CD14-positive monocyte (primary cell): ENCODE results near the gene NRF1. TPM values are rescaled to one million over a fixed set of nuclear protein-coding genes. Genes with fewer than 3 reads are reported as not detected.

ENCODE experiments used
- DNase-seq, 3 donors: peaks; one replicate each; pipeline ENCODE4 v3.0.0-alpha.2; 2011 to 2022
- H2AFZ ChIP-seq: 2 replicates; pipeline ENCODE4 v1.6.0; 2012; ENCODE audit warnings: mild to moderate bottlenecking, low read depth, low read length, inconsistent platforms; ENCODE audit not compliant: insufficient read depth, poor library complexity, severe bottlenecking
- H3K27ac ChIP-seq, 2 donors: 1 replicate in 1 of 2; 2 replicates in 1 of 2; pipeline ENCODE4 v1.5.1; 2012 to 2013; ENCODE audit warnings: low read length in 2 of 2, control low read depth in 1 of 2, inconsistent platforms in 1 of 2, low read depth in 1 of 2, mild to moderate bottlenecking in 1 of 2
- H3K27me3 ChIP-seq, 2 donors: one replicate each; pipeline versions ENCODE4 v1.6.0 to v1.6.1; 2011 to 2013; ENCODE audit warnings: low read length in 2 of 2; ENCODE audit not compliant: control insufficient read depth in 2 of 2, insufficient read depth in 2 of 2
- H3K36me3 ChIP-seq, 2 donors: replicated peaks in 1 of 2; 1 replicate in 1 of 2; 2 replicates in 1 of 2; pipeline versions ENCODE4 v1.5.1 to v1.6.1; 2012 to 2013; ENCODE audit warnings: low read length in 2 of 2, control low read depth in 1 of 2, inconsistent platforms in 1 of 2, mild to moderate bottlenecking in 1 of 2; ENCODE audit not compliant: insufficient read depth in 2 of 2, control insufficient read depth in 1 of 2
- H3K4me1 ChIP-seq, 2 donors: 1 replicate in 1 of 2; 2 replicates in 1 of 2; pipeline versions ENCODE4 v1.5.1 to v1.6.1; 2012 to 2013; ENCODE audit warnings: low read length in 2 of 2, control low read depth in 1 of 2, inconsistent platforms in 1 of 2, mild to moderate bottlenecking in 1 of 2, moderate library complexity in 1 of 2; ENCODE audit not compliant: insufficient read depth in 2 of 2, control insufficient read depth in 1 of 2
- H3K4me2 ChIP-seq: replicated peaks from 2 replicates; pipeline ENCODE3; 2012; ENCODE audit warnings: low read length, moderate library complexity, mild to moderate bottlenecking; ENCODE audit not compliant: poor library complexity, severe bottlenecking; ENCODE audit errors: extremely low read depth
- H3K4me3 ChIP-seq, 3 experiments: fragments of 200-600 bp in 1 of 3; sonication (generic) in 1 of 3; replicated peaks in 1 of 3; 1 replicate in 2 of 3; 2 replicates in 1 of 3; pipeline ENCODE4 v1.5.1; 2011 to 2013; ENCODE audit warnings: low read length in 3 of 3, mild to moderate bottlenecking in 3 of 3, control low read depth in 2 of 3, low read depth in 2 of 3, inconsistent platforms in 1 of 3, moderate library complexity in 1 of 3
- H3K79me2 ChIP-seq: 2 replicates; pipeline ENCODE4 v1.6.0; 2012; ENCODE audit warnings: mild to moderate bottlenecking, control low read depth, inconsistent platforms, low read length, moderate library complexity; ENCODE audit not compliant: insufficient read depth
- H3K9ac ChIP-seq: 2 replicates; pipeline ENCODE4 v1.6.0; 2017; ENCODE audit warnings: low read length, mild to moderate bottlenecking; ENCODE audit not compliant: insufficient read depth, poor library complexity, severe bottlenecking
- H3K9me3 ChIP-seq, 2 donors: replicated peaks in 1 of 2; 1 replicate in 1 of 2; 2 replicates in 1 of 2; pipeline versions ENCODE4 v1.5.1 to v1.6.1; 2012 to 2013; ENCODE audit warnings: low read length in 2 of 2, control low read depth in 1 of 2; ENCODE audit not compliant: control insufficient read depth in 1 of 2, insufficient read depth in 1 of 2
- H4K20me1 ChIP-seq: 2 replicates; pipeline ENCODE4 v1.6.0; 2012; ENCODE audit warnings: mild to moderate bottlenecking, low read length, control low read depth, moderate library complexity; ENCODE audit not compliant: insufficient read depth
- H3K27ac Mint-ChIP-seq, 7 donors: one replicate each; pipeline ENCODE4 v1.8.0; 2020; ENCODE audit warnings: mild to moderate bottlenecking in 7 of 7, mixed read lengths in 7 of 7, moderate library complexity in 6 of 7, inconsistent platforms in 2 of 7
- H3K27me3 Mint-ChIP-seq, 3 donors: one replicate each; pipeline ENCODE4 v1.8.0; 2021 to 2022; ENCODE audit warnings: low read depth in 3 of 3, mild to moderate bottlenecking in 3 of 3, mixed read lengths in 3 of 3, moderate library complexity in 3 of 3, inconsistent platforms in 1 of 3
- H3K36me3 Mint-ChIP-seq, 2 donors: one replicate each; pipeline ENCODE4 v1.8.0; 2020; ENCODE audit warnings: mixed read lengths in 2 of 2, inconsistent platforms in 1 of 2, mild to moderate bottlenecking in 1 of 2
- H3K4me1 Mint-ChIP-seq: one replicate; pipeline ENCODE4 v1.8.0; 2020; ENCODE audit warnings: mild to moderate bottlenecking, mixed read lengths
- H3K4me3 Mint-ChIP-seq, 2 donors: one replicate each; pipeline ENCODE4 v1.8.0; 2020; ENCODE audit warnings: mild to moderate bottlenecking in 2 of 2, mixed read lengths in 2 of 2, moderate library complexity in 1 of 2
- H3K9me3 Mint-ChIP-seq, 7 donors: one replicate each; pipeline ENCODE4 v1.8.0; 2020 to 2022; ENCODE audit warnings: mixed read lengths in 7 of 7, mild to moderate bottlenecking in 6 of 7, moderate library complexity in 6 of 7, inconsistent platforms in 2 of 7
- WGBS: methylation state at CpG from one replicate; pipeline ENCODE4 v1.1.5; 2013; ENCODE audit warnings: missing lambda C conversion rate; ENCODE audit not compliant: insufficient coverage; 5-methylcytosine and 5-hydroxymethylcytosine counted together
- intact Hi-C, 2 donors: fragments of 100-400 bp; cut with micrococcal nuclease; formaldehyde crosslinking; loops; one replicate each; pipeline versions ENCODE4 v1.15.0 to v1.15.1; 2023
- polyA plus RNA-seq, 3 donors: library from polyadenylated mRNA; depleted of rRNA in 1 of 3; unstranded in 2 of 3; stranded (reverse) in 1 of 3; fragments of 300-500 nt in 2 of 3; fragments of >200 nt in 1 of 3; fragmentation: Illumina TruSeq in 2 of 3; gene quantifications; 1 replicate in 2 of 3; 2 replicates in 1 of 3; pipeline ENCODE4 v1.2.3, GENCODE V29; 2012 to 2021
- TF ChIP-seq, protein P1 (sequence below): fragments of 200-600 bp; IDR thresholded peaks from one replicate; pipeline ENCODE4 v1.8.0; 2022; ENCODE audit warnings: antibody characterized with exemption, mild to moderate bottlenecking

NRF1 gene
- polyA plus RNA-seq, 3 donors, result 5.1 to 14.0 (median 7.7) TPM

DNA sequence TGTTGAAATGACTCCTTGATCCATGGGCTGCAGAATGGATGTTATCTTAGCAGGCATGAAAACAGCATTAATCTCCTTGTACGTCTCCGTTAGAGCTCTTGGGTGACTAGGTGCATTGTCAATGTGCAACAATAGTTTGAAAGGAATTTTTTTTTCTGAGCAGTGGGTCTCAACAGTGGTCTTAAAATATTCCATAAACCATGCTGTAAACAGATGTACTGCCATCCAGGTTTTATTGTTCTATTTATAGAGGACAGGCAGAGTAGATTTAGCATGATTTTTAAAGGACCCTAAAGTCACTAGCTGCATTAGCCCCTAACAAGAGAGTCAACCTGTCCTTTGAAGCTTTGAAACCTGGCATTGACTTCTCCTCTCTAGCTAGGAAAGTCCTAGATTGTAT lies 64.0 kb downstream of the NRF1 start:
- no peaks in the 10 kb centered on the region for H3K4me1 ChIP-seq
- WGBS, result 100% methylated on average over 1 of the region's 2 CpGs
- intact Hi-C loops, result no loop called here
- H3K9ac ChIP-seq, result no peak overlapping the region
- H3K9me3 ChIP-seq, result peaks cover 8 to 14% of the 10 kb centered on the region in 2 donors
- H3K4me2 ChIP-seq, result no peak overlapping the region
- Mint-ChIP-seq H3K4me1 (no peaks in the 10 kb centered on the region), H3K4me3 (no peak overlapping the region), H3K36me3 (peaks cover 47 to 55% of the 10 kb centered on the region in 2 donors), H3K9me3 (peaks cover 0 to 9% (median 4%) of the 10 kb centered on the region in 7 donors), H3K27me3 (no peaks in the 10 kb centered on the region), H3K27ac (no peak overlapping the region)
- no peaks in the 10 kb centered on the region for H3K27me3 ChIP-seq
- H3K27ac ChIP-seq, result no peak overlapping the region
- no peak for DNase-seq
- no peaks in the 10 kb centered on the region for H4K20me1 ChIP-seq
- TF ChIP-seq, protein P1, sequence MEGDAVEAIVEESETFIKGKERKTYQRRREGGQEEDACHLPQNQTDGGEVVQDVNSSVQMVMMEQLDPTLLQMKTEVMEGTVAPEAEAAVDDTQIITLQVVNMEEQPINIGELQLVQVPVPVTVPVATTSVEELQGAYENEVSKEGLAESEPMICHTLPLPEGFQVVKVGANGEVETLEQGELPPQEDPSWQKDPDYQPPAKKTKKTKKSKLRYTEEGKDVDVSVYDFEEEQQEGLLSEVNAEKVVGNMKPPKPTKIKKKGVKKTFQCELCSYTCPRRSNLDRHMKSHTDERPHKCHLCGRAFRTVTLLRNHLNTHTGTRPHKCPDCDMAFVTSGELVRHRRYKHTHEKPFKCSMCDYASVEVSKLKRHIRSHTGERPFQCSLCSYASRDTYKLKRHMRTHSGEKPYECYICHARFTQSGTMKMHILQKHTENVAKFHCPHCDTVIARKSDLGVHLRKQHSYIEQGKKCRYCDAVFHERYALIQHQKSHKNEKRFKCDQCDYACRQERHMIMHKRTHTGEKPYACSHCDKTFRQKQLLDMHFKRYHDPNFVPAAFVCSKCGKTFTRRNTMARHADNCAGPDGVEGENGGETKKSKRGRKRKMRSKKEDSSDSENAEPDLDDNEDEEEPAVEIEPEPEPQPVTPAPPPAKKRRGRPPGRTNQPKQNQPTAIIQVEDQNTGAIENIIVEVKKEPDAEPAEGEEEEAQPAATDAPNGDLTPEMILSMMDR, result no peak
- no peak overlapping the region for H3K4me3 ChIP-seq
- H3K79me2 ChIP-seq, result no peaks in the 10 kb centered on the region
- peaks cover 48 to 89% of the 10 kb centered on the region in 2 donors for H3K36me3 ChIP-seq
- H2AFZ ChIP-seq, result no peak overlapping the region

DNA sequence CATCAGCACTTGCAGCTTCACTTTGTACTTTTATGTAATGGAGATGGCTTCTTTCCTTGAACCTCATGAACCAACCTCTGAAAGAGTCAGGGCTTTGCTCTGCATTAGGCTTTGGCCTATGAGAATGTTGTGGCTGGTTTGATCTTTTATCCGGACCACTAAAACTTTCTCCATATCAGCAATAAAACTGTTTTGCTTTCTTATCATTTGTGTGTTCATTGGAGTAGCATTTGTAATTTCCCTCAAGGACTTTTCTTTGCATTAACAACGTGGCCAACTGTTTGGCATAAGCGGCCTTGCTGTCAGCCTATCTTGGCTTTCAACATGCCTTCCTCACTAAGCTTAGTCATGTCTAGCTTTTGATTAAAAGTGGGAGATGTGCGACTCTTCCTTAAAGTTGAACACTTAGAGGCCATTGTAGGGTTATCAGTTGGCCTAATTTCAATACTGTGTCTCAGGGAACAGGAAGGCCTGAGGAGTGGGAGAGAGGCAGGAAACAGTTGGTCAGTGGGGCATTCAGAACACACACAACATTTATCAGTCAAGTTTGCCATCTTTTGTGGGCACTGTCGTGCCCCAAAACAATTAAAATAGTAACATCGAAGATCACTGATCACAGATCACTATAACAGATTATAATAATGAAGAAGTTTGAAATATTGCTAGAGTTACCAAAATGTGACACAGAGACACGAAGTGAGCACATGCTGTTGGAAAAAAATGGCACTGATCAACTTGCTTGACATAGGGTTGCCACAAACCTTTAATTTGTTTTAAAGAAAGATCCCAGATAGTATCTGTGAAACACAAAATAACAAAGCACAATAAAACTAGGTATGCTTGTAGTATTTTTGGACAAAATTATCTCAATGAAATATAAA lies 64.7 kb downstream of the NRF1 start:
- intact Hi-C loops, result no loop called here
- Histone ChIP-seq H3K9me3 (peaks cover 8 to 14% of the 10 kb centered on the region in 2 donors), H3K79me2 (no peaks in the 10 kb centered on the region), H3K4me3 (no peak overlapping the region), H3K4me2 (no peak overlapping the region), H3K27ac (no peak overlapping the region), H3K9ac (no peak overlapping the region), H2AFZ (no peak overlapping the region), H3K4me1 (no peaks in the 10 kb centered on the region), H3K36me3 (peaks cover 46 to 90% of the 10 kb centered on the region in 2 donors), H4K20me1 (no peaks in the 10 kb centered on the region), H3K27me3 (no peaks in the 10 kb centered on the region)
- no peaks in the 10 kb centered on the region for H3K27me3 Mint-ChIP-seq
- TF ChIP-seq, protein P1, result no peak
- H3K4me1 Mint-ChIP-seq, result no peaks in the 10 kb centered on the region
- H3K4me3 Mint-ChIP-seq, result no peak overlapping the region
- H3K36me3 Mint-ChIP-seq, result peaks cover 52 to 61% of the 10 kb centered on the region in 2 donors
- no CpG with 5 or more reads among the region's 7 CpGs for WGBS
- H3K9me3 Mint-ChIP-seq, result peaks cover 0 to 9% (median 4%) of the 10 kb centered on the region in 7 donors
- no peak for DNase-seq
- no peak overlapping the region for H3K27ac Mint-ChIP-seq
